Neuronal stem cell (in vitro differentiated cells): Measurements from ENCODE around the gene WDR93.

Source experiments
- DNase-seq: peaks from one replicate; pipeline ENCODE4 v3.0.0-alpha.2; 2013; ENCODE audit warnings: low spot score
- H2AFZ ChIP-seq: one replicate; pipeline ENCODE4 v1.6.1; 2013; ENCODE audit warnings: mild to moderate bottlenecking, low read length, inconsistent platforms
- H2AK5ac ChIP-seq: 2 replicates; pipeline ENCODE4 v1.6.1; 2013; ENCODE audit warnings: low read depth, mild to moderate bottlenecking, inconsistent platforms, low read length, moderate library complexity, mixed read lengths
- H2BK120ac ChIP-seq: 2 replicates; pipeline ENCODE4 v1.6.1; 2013; ENCODE audit warnings: low read depth, mild to moderate bottlenecking, inconsistent platforms, low read length, moderate library complexity, mixed read lengths
- H2BK12ac ChIP-seq: one replicate; pipeline ENCODE4 v1.6.1; 2013; ENCODE audit warnings: low read length, inconsistent platforms
- H2BK15ac ChIP-seq: 2 replicates; pipeline ENCODE4 v1.6.1; 2013; ENCODE audit warnings: mild to moderate bottlenecking, low read length, inconsistent platforms, mixed read lengths
- H2BK5ac ChIP-seq: one replicate; pipeline ENCODE4 v1.6.1; 2013; ENCODE audit warnings: inconsistent platforms, mild to moderate bottlenecking, low read length, moderate library complexity
- H3K14ac ChIP-seq: one replicate; pipeline ENCODE4 v1.6.1; 2013; ENCODE audit warnings: low read length, inconsistent platforms
- H3K18ac ChIP-seq: 2 replicates; pipeline ENCODE4 v1.6.1; 2013; ENCODE audit warnings: low read length, inconsistent platforms
- H3K23ac ChIP-seq: 2 replicates; pipeline ENCODE4 v1.6.1; 2013; ENCODE audit warnings: low read depth, mild to moderate bottlenecking, mixed read lengths, low read length, inconsistent platforms; ENCODE audit not compliant: poor library complexity
- H3K27ac ChIP-seq: replicated peaks from 3 replicates; pipeline ENCODE4 v1.5.1; 2013; ENCODE audit warnings: low read length, inconsistent platforms
- H3K27me3 ChIP-seq, 3 experiments: 2 replicates each; pipeline ENCODE4 v1.6.1; 2013; ENCODE audit warnings: low read length in 3 of 3, mild to moderate bottlenecking in 2 of 3, inconsistent platforms in 1 of 3, low read depth in 1 of 3, mixed read lengths in 1 of 3, moderate library complexity in 1 of 3; ENCODE audit not compliant: control insufficient read depth in 3 of 3, insufficient read depth in 3 of 3
- H3K36me3 ChIP-seq, 2 donors: replicated peaks in 1 of 2; 2 replicates each; pipeline ENCODE4 v1.6.1; 2013; ENCODE audit warnings: low read length in 2 of 2; ENCODE audit not compliant: control insufficient read depth in 2 of 2, insufficient read depth in 2 of 2
- H3K4ac ChIP-seq: 2 replicates; pipeline ENCODE4 v1.6.1; 2013; ENCODE audit warnings: inconsistent platforms, mild to moderate bottlenecking, low read length, moderate library complexity
- H3K4me1 ChIP-seq, 2 donors: 1 replicate in 1 of 2; 2 replicates in 1 of 2; pipeline ENCODE4 v1.6.1; 2013; ENCODE audit warnings: low read length in 2 of 2, low read depth in 1 of 2; ENCODE audit not compliant: control insufficient read depth in 2 of 2, insufficient read depth in 1 of 2
- H3K4me2 ChIP-seq: one replicate; pipeline ENCODE4 v1.6.1; 2013; ENCODE audit warnings: mild to moderate bottlenecking, low read length, inconsistent platforms; ENCODE audit not compliant: insufficient read depth, poor library complexity, severe bottlenecking
- H3K4me3 ChIP-seq, 2 donors: 2 replicates each; pipeline ENCODE4 v1.5.1; 2013; ENCODE audit warnings: low read length in 2 of 2, mild to moderate bottlenecking in 2 of 2, inconsistent platforms in 1 of 2, moderate library complexity in 1 of 2
- H3K79me1 ChIP-seq: one replicate; pipeline ENCODE4 v1.6.1; 2013; ENCODE audit warnings: low read depth, mild to moderate bottlenecking, inconsistent platforms, low read length, moderate library complexity
- H3K9ac ChIP-seq: one replicate; pipeline ENCODE4 v1.6.1; 2013; ENCODE audit warnings: mild to moderate bottlenecking, low read depth, low read length, inconsistent platforms; ENCODE audit not compliant: poor library complexity
- H3K9me3 ChIP-seq, 2 donors: replicated peaks in 1 of 2; 2 replicates each; pipeline versions ENCODE3 to v1.6.1; 2013; ENCODE audit warnings: low read length in 2 of 2, mild to moderate bottlenecking in 2 of 2, inconsistent platforms in 1 of 2, low read depth in 1 of 2, mixed read lengths in 1 of 2, moderate library complexity in 1 of 2; ENCODE audit not compliant: control insufficient read depth in 2 of 2, insufficient read depth in 1 of 2
- H4K8ac ChIP-seq: one replicate; pipeline ENCODE4 v1.6.1; 2013; ENCODE audit warnings: low read depth, mild to moderate bottlenecking, inconsistent platforms, low read length, moderate library complexity
- H4K91ac ChIP-seq: one replicate; pipeline ENCODE4 v1.6.1; 2013; ENCODE audit warnings: low read length, low read depth, mild to moderate bottlenecking, inconsistent platforms; ENCODE audit not compliant: poor library complexity
- WGBS, 2 donors: extraction: QIAGEN DNeasy Blood & Tissue Kit; methylation state at CpG; one replicate each; pipeline ENCODE4 v1.1.7; 2013; ENCODE audit warnings: missing lambda C conversion rate in 2 of 2, mixed read lengths in 1 of 2; ENCODE audit not compliant: insufficient read length in 2 of 2, insufficient replicate concordance in 1 of 2; ENCODE audit errors: extremely low coverage in 2 of 2; 5-methylcytosine and 5-hydroxymethylcytosine counted together

WDR93 gene

GRCh38 chr15:89653578-89653977, 37.0 kb upstream of the WDR93 start:
- no peak overlapping the region for H2BK5ac ChIP-seq
- no peak overlapping the region for H2BK12ac ChIP-seq
- DNase-seq, result no peak
- no peak overlapping the region for H3K18ac ChIP-seq
- H2AFZ ChIP-seq, result no peak overlapping the region
- peaks cover 0 to 6% (median 0%) of the 10 kb centered on the region in 3 experiments for H3K27me3 ChIP-seq
- no peak overlapping the region for H3K14ac ChIP-seq
- no peak overlapping the region for H3K4ac ChIP-seq
- WGBS, 2 donors, result no CpG with 5 or more reads among the region's 2 CpGs
- H3K4me2 ChIP-seq, result no peak overlapping the region
- H3K36me3 ChIP-seq, result peaks cover 15 to 18% of the 10 kb centered on the region in 2 donors
- no peak overlapping the region for H2BK120ac ChIP-seq
- H4K8ac ChIP-seq, result no peak overlapping the region
- H3K9ac ChIP-seq, result no peak overlapping the region
- no peak overlapping the region for H2AK5ac ChIP-seq
- peaks cover 18% of the 10 kb centered on the region for H3K79me1 ChIP-seq
- no peak overlapping the region for H4K91ac ChIP-seq
- peaks cover 2 to 5% of the 10 kb centered on the region in 2 donors for H3K4me1 ChIP-seq
- H3K9me3 ChIP-seq, result no peaks in the 10 kb centered on the region
- H3K23ac ChIP-seq, result no peak overlapping the region
- no peak overlapping the region for H3K27ac ChIP-seq
- no peak overlapping the region for H3K4me3 ChIP-seq
- no peak overlapping the region for H2BK15ac ChIP-seq

GRCh38 chr15:89654301-89654761, 36.3 kb upstream of the WDR93 start:
- Histone ChIP-seq H3K79me1 (peaks cover 16% of the 10 kb centered on the region), H2BK12ac (no peak overlapping the region), H3K27ac (no peak overlapping the region), H4K8ac (no peak overlapping the region), H3K14ac (peak overlapping the region; percentile 31), H2BK15ac (no peak overlapping the region), H3K36me3 (peaks cover 11 to 17% of the 10 kb centered on the region in 2 donors), H3K18ac (no peak overlapping the region), H3K4ac (no peak overlapping the region), H2BK5ac (no peak overlapping the region), H3K4me2 (peak overlapping the region; percentile 80), H2AK5ac (peak overlapping the region; percentile 56), H2AFZ (peak overlapping the region; percentile 99), H2BK120ac (no peak overlapping the region), H3K4me1 (peaks cover 2 to 5% of the 10 kb centered on the region in 2 donors), H3K9ac (peak overlapping the region; percentile 96), H3K4me3 (peak overlapping the region; percentile 90 to 92), H4K91ac (no peak overlapping the region), H3K9me3 (no peaks in the 10 kb centered on the region), H3K23ac (peak overlapping the region; percentile 65), H3K27me3 (peaks cover 0 to 6% (median 0%) of the 10 kb centered on the region in 3 experiments)
- DNase-seq, result no peak
- no CpG with 5 or more reads among the region's 14 CpGs for WGBS, 2 donors

GRCh38 chr15:89654847-89655805, 35.5 kb upstream of the WDR93 start, which contains the start of gene KIF7:
KIF7 (minus strand) TSS chr15:89655467; CDS start chr15:89652930, 2,537 bp downstream.
- H2BK15ac ChIP-seq, result no peak within 1 kb of the TSS
- H3K4me1 ChIP-seq, result peaks cover 2 to 5% of the 10 kb centered on the region in 2 donors
- H4K91ac ChIP-seq, result peak within 1 kb of the TSS; percentile 30
- H3K18ac ChIP-seq, result peak within 1 kb of the TSS; percentile 80
- peak within 1 kb of the TSS; percentile 90 to 92 for H3K4me3 ChIP-seq
- no peak within 1 kb of the TSS for H3K27ac ChIP-seq
- H3K4ac ChIP-seq, result no peak within 1 kb of the TSS
- no peak within 1 kb of the TSS for H2BK5ac ChIP-seq
- peaks cover 7 to 13% of the 10 kb centered on the region in 2 donors for H3K36me3 ChIP-seq
- H3K14ac ChIP-seq, result peak within 1 kb of the TSS; percentile 56
- WGBS, 2 donors, result no CpG with 5 or more reads among the region's 87 CpGs
- H2AFZ ChIP-seq, result peak within 1 kb of the TSS; percentile 99
- H3K23ac ChIP-seq, result peak within 1 kb of the TSS; percentile 98
- H3K27me3 ChIP-seq, result peaks cover 0 to 6% (median 0%) of the 10 kb centered on the region in 3 experiments
- DNase-seq, result peak; percentile 70
- peak within 1 kb of the TSS; percentile 56 for H2AK5ac ChIP-seq
- H2BK12ac ChIP-seq, result no peak within 1 kb of the TSS
- H2BK120ac ChIP-seq, result no peak within 1 kb of the TSS
- peak within 1 kb of the TSS; percentile 43 for H4K8ac ChIP-seq
- H3K9me3 ChIP-seq, result no peaks in the 10 kb centered on the region
- H3K79me1 ChIP-seq, result peaks cover 16% of the 10 kb centered on the region
- peak within 1 kb of the TSS; percentile 80 for H3K4me2 ChIP-seq
- peak within 1 kb of the TSS; percentile 96 for H3K9ac ChIP-seq
